ENCODE data around the gene KDM5C. TPM values are rescaled to one million over a fixed set of nuclear protein-coding genes. Genes with fewer than 3 reads are reported as not detected.

Gene KDM5C
- total and polyA plus RNA-seq, 2 of the 8 experiments (the other 6 are each of a cell fraction or from before 2014, with no cell fraction given): 42.4 to 82.2 TPM

DNA sequence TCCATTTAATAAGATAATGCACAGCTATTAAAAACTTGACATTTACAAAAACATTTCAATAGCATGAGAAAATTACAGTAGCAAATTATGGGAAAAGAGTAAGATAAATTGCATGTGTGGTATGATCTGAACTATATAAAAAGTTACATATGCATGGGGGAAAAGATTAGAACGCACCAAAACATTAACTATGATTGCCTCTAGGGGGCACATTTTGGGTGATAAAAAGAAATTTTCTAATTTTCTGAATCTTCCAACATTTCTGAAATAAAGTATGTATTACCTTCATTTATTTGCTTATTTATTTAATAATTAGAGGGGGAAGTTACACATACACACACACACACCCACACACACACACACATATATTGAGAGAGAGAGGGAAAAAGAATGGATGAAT is 19.6 kb upstream of the KDM5C start:
- Histone ChIP-seq H3K4me2 (ENCODE audit: insufficient read depth in 1 of 2, low read depth in 2 of 2, low read length in 2 of 2) (no peak overlapping the region), H4K91ac (replicated peaks; ENCODE audit: insufficient read length, low read length) (no peak overlapping the region), H3K79me2 (ENCODE audit: control insufficient read depth in 1 of 2, insufficient read depth in 2 of 2, low read length in 2 of 2) (no peaks in the 10 kb centered on the region), H2BK12ac (ENCODE audit: low read depth, low read length) (no peak overlapping the region), H2AFZ (ENCODE audit: low read length) (no peak overlapping the region), H2BK20ac (ENCODE audit: low read length) (no peak overlapping the region), H3K79me1 (ENCODE audit: low read depth, low read length) (no peaks in the 10 kb centered on the region), H3K27me3 (replicated peaks in 1 of 4; ENCODE audit: control insufficient read depth in 3 of 4, extremely low read depth in 1 of 4, insufficient read depth in 3 of 4, low read length in 3 of 4) (no peaks in the 10 kb centered on the region), H3K36me3 (ENCODE audit: control insufficient read depth in 2 of 4, insufficient read depth in 4 of 4, low read length in 3 of 4) (peaks cover 0 to 3% (median 0%) of the 10 kb centered on the region in 4 experiments; a peak in 1 of 8 replicates), H3K9ac (replicated peaks in 1 of 4; ENCODE audit: extremely low read depth in 1 of 4, low read depth in 3 of 4, low read length in 3 of 4) (no peak overlapping the region), H3K18ac (ENCODE audit: extremely low read depth, low read length) (no peak overlapping the region), H4K5ac (ENCODE audit: insufficient read length, low read depth, low read length) (no peak overlapping the region), H2AK5ac (ENCODE audit: low read depth, low read length) (no peak overlapping the region), H3K14ac (ENCODE audit: insufficient read length) (no peak overlapping the region), H3K4me3 (ENCODE audit: extremely low read depth in 1 of 4, insufficient read depth in 2 of 4, low read depth in 3 of 4, low read length in 4 of 4) (no peak overlapping the region), H4K20me1 (replicated peaks in 1 of 2; ENCODE audit: control insufficient read depth in 1 of 2, insufficient read depth in 2 of 2, low read length in 2 of 2) (no peaks in the 10 kb centered on the region), H3K27ac (ENCODE audit: low read depth, low read length) (no peak overlapping the region), H3K23me2 (ENCODE audit: low read depth, low read length) (no peaks in the 10 kb centered on the region; the same call in 1 of the 2 replicates), H4K8ac (ENCODE audit: extremely low read depth, insufficient read depth, low read length) (no peak overlapping the region), H3K4ac (replicated peaks; ENCODE audit: insufficient read length, low read depth, low read length) (no peak overlapping the region), H3K9me3 (ENCODE audit: insufficient read depth in 2 of 2, low read depth in 1 of 2, low read length in 1 of 2) (no peaks in the 10 kb centered on the region), H3K4me1 (replicated peaks in 1 of 4; ENCODE audit: control insufficient read depth in 3 of 4, insufficient read depth in 4 of 4, low read length in 3 of 4) (no peaks in the 10 kb centered on the region), H3K23ac (ENCODE audit: insufficient read length) (no peak overlapping the region), H2BK120ac (replicated peaks; ENCODE audit: low read depth, low read length) (no peak overlapping the region), H2BK15ac (ENCODE audit: low read length) (no peak overlapping the region), H3K56ac (replicated peaks; ENCODE audit: insufficient read length, low read depth, low read length) (no peak overlapping the region), H2BK5ac (ENCODE audit: low read depth, low read length) (no peak overlapping the region)
- 81% methylated on average over 1 of the region's 1 CpG; no CpG with 5 or more reads in 1 of the 2 experiments for WGBS, 2 experiments (ENCODE audit: extremely low coverage in 1 of 2, insufficient coverage in 1 of 2, insufficient read length in 1 of 2, insufficient replicate concordance in 2 of 2, low coverage in 1 of 2, low lambda C conversion rate in 2 of 2, missing lambda C conversion rate in 1 of 2)
- FAIRE-seq (no peak), DNase-seq (ENCODE audit: low read depth in 1 of 2, low spot score in 2 of 2) (no peak)
- ChIA-PET POLR2A (ENCODE audit: partially characterized antibody) (interaction anchor here (1.2 kb wide), 1 partner anchor 19 kb away, joined by 3 read pairs; no protein-coding TSS in a partner anchor), CTCF (ENCODE audit: partially characterized antibody) (interaction anchor here (0.6 to 1.7 kb wide), 10 partner anchors 13 to 1591 kb away, joined by 3 to 12 read pairs (median 3); partner anchors contain the start of gene IQSEC2)
- TF ChIP-seq KDM4A (IDR thresholded peaks at IDR 0.05; ENCODE audit: low read depth, low read length, severe bottlenecking): no peak
- no peak for TF ChIP-seq CHD1 (IDR thresholded peaks at IDR 0.05; ENCODE audit: low read depth, low read length)
- TF ChIP-seq BRCA1 (IDR thresholded peaks at IDR 0.05; ENCODE audit: low read depth, low read length): no peak
- no peak for TF ChIP-seq CBX8 (IDR thresholded peaks at IDR 0.05; ENCODE audit: borderline replicate concordance, low read depth, low read length)

Measured in H1 (cell line).